ENCODE measurements around the gene KDM3B.
"Not testable (repeated sequence)": the region's sequence is repeated elsewhere in the genome, so short reads cannot be mapped to it uniquely, and the experiment has no call there.

KDM3B gene, protein sequence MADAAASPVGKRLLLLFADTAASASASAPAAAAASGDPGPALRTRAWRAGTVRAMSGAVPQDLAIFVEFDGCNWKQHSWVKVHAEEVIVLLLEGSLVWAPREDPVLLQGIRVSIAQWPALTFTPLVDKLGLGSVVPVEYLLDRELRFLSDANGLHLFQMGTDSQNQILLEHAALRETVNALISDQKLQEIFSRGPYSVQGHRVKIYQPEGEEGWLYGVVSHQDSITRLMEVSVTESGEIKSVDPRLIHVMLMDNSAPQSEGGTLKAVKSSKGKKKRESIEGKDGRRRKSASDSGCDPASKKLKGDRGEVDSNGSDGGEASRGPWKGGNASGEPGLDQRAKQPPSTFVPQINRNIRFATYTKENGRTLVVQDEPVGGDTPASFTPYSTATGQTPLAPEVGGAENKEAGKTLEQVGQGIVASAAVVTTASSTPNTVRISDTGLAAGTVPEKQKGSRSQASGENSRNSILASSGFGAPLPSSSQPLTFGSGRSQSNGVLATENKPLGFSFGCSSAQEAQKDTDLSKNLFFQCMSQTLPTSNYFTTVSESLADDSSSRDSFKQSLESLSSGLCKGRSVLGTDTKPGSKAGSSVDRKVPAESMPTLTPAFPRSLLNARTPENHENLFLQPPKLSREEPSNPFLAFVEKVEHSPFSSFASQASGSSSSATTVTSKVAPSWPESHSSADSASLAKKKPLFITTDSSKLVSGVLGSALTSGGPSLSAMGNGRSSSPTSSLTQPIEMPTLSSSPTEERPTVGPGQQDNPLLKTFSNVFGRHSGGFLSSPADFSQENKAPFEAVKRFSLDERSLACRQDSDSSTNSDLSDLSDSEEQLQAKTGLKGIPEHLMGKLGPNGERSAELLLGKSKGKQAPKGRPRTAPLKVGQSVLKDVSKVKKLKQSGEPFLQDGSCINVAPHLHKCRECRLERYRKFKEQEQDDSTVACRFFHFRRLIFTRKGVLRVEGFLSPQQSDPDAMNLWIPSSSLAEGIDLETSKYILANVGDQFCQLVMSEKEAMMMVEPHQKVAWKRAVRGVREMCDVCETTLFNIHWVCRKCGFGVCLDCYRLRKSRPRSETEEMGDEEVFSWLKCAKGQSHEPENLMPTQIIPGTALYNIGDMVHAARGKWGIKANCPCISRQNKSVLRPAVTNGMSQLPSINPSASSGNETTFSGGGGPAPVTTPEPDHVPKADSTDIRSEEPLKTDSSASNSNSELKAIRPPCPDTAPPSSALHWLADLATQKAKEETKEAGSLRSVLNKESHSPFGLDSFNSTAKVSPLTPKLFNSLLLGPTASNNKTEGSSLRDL (N-terminal part only)

DNA sequence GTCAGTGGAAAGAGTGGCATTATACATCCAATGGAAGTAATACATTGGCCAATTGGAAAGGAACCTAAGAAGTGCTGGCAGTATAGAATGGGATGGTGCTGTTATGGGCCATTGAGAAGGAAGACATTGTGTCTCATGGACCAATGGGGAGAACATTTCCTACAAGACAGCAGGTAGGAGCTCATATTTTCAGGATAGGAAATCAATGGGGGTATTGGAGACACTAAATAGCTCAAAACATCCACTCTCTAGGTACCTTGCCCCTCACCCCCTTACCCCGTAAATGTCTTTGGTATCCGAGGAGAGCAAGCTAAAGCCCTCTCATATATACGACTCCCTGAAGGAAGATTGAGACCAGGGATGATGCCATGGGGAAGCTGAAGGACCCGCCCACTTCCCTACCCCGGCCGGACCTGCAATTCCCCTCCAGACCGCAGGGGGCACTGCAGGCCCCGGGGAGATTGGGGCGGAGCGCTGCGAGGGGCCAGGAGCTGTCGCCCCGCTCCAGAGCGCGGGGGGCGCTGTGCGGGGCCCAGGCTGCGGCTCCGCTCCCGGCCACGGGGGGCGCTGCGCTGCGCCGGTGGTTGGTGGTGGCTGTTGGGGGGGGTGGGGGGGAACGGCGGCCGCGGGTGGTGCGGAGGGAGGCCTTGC, at the start of gene KDM3B:
KDM3B (plus strand) TSS at position 615 of the 651 bp plus-strand sequence. CDS start 111 bp downstream, outside the sequence.
- DNase-seq (ENCODE audit: low read depth, low spot score): peak; percentile 59

- no peak for DNase-seq (ENCODE audit: low read depth, low spot score)
Observed at GRCh38 chr5:138303372-138303771, 49.1 kb upstream of the KDM3B start.

GRCh38 chr5:138305797-138306196, 46.7 kb upstream of the KDM3B start:
- DNase-seq (ENCODE audit: low read depth, low spot score): no peak

DNA sequence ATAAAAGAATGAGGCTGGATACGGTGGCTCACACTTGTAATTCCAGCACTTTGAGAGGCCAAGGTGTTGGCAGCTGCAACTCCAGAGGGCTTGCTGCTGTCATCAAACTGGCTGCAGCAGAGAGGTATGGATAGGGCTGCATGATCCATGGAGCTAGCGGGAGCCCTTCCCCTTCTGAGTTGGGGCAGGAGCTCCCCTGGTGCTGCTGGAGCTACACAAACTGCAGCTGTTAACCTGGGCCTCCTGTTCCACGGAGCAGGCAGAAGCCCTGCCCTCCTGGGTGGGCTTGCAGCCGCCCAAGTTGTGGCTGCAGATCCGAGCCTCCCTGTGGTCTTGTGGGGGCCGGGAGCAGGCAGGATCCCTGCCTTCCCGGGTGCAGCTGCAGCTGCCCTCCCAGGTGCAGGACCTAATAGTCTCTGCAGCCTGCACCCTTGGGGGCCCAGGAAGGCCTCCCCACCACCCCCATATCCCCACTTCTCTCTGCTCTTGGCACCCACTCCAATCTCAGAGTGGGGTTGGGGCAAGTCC, 36.7 kb upstream of the KDM3B start:
- no peak for DNase-seq (ENCODE audit: low read depth, low spot score)

DNA sequence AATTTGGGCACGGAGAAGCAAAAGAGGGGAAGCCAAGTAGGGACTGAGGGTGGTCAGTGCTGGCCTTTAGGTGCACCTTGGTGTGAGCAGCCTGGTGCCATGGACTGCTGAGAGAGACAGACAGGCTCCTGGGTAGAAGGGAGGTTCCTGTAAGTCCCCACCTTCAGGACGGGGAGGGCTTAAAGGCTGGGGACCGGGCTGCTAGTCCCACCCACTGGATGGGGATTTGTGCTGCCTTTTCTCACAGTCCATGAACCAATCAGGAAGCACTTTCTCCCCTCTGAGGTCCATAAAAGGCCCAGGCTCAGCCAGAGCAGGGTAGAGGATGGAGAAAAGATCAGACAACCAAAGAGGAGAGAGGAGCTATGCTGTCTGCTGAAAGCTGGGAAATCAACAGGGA, 36.1 kb upstream of the KDM3B start:
- DNase-seq (ENCODE audit: low read depth, low spot score): no peak

- not testable (repeated sequence) for DNase-seq (ENCODE audit: low read depth, low spot score)
Observed at GRCh38 chr5:138318211-138318610, 34.3 kb upstream of the KDM3B start.

- no peak for DNase-seq (ENCODE audit: low read depth, low spot score)
Observed at GRCh38 chr5:138330813-138331448, 21.6 kb upstream of the KDM3B start.

- DNase-seq (ENCODE audit: low read depth, low spot score): peak; percentile 98
Observed at GRCh38 chr5:138331449-138332368, 20.8 kb upstream of the KDM3B start, which contains the start of gene CDC25C. Gene CDC25C, minus strand, starts transcription at chr5:138331804. Its CDS starts 624 bp downstream, at chr5:138331180.

- DNase-seq (ENCODE audit: low read depth, low spot score): no peak
Observed at GRCh38 chr5:138334867-138335447, 17.5 kb upstream of the KDM3B start.

GRCh38 chr5:138336952-138337684, 15.4 kb upstream of the KDM3B start:
- peak; percentile 46 for DNase-seq (ENCODE audit: low read depth, low spot score)

DNA sequence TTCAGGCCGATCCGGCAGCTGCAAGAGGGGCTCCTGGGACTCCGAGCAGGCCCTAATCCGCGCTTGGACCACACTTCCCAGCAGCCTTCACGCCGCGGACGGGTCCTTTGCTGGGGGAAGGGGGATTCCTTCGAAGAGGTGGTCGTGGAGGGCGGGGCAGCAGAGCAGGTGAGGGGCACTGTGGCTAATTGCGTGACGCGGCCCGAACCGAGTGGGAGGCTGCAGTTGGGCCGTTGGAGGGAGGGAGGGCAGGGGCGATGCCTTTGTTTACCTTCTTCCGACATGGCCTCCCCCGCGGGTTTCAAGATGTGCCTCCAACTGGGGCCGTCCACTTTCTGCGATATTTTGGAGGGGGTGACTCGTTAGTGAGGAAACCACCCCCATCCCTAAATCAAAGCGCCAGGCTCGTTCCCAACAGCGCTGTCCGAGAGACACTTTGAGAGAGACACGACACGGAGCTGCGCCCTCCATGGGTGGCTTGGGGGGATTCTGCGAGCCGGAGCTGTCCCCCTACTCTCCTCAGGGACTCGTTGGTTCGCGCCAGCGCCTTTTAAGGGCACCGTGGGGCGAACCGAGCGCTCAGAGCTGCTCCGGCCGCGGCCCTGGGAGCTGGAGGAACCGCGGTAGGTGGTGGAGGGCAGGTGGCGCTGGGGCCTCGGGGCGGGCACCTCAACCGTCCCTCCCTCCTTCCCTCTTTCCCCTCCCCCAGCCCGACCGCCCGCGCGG, 14.6 kb upstream of the KDM3B start, which contains the start of gene FAM53C:
FAM53C (plus strand) TSS at position 582 of the 726 bp plus-strand sequence. CDS start 3,070 bp downstream, outside the sequence.
- DNase-seq (ENCODE audit: low read depth, low spot score): peak; percentile 89

GRCh38 chr5:138338411-138339090, 13.9 kb upstream of the KDM3B start:
- DNase-seq (ENCODE audit: low read depth, low spot score): no peak

- no peak for DNase-seq (ENCODE audit: low read depth, low spot score)
Observed at GRCh38 chr5:138339091-138339456, 13.4 kb upstream of the KDM3B start.

DNA sequence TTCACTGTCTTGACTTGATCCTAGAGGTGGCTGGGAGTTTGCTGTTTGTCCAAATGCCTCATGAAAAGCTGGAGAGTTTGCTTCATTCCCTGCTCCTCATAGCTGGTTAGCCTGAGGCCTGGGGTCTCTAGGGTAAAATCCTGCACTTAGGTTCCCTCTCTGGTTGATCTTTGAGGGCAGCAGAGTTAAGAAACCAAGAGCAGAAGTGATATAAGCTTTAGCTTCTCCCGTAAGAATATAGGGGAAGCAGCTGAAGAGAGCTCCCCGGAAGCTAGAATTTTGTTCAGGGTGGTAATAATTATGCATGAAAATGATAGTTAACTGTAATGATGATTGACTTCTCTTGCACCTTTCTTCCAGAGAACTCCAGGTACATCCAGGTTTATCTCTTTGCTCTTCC, 13.0 kb upstream of the KDM3B start:
- no peak for DNase-seq (ENCODE audit: low read depth, low spot score)

GRCh38 chr5:138340008-138340407, 12.5 kb upstream of the KDM3B start:
- no peak for DNase-seq (ENCODE audit: low read depth, low spot score)

GRCh38 chr5:138344887-138345622, 7.4 kb upstream of the KDM3B start:
- no peak for DNase-seq (ENCODE audit: low read depth, low spot score)
